NCI-H2081 treated with DMSO at 0.1 percent for 48 hours (cell line): ENCODE results near the gene IRS1.

Source experiments
- DNase-seq: peaks from one replicate; lab custom pipeline; 2025; lab: John Stamatoyannopoulos, UW

Gene IRS1

DNA sequence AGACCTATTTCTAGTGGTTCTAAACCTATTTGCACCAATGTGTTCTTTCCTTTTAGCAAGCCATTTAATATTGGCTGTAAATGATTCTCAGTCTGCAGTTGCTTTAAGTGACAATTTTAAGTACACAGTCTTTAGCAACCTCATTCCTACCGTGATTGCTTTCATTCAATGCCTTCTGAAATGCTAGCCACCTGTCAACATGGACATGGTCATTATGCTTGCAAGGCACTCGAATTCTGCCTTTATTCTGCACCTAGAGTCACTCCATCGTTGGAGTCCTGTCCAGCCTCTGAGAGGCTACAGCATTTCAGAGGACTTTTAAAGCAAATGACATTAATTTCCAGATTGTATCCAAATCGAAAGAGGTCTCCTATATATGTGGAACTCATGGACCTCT is 115.1 kb downstream of the IRS1 start:
- no peak for DNase-seq

DNA sequence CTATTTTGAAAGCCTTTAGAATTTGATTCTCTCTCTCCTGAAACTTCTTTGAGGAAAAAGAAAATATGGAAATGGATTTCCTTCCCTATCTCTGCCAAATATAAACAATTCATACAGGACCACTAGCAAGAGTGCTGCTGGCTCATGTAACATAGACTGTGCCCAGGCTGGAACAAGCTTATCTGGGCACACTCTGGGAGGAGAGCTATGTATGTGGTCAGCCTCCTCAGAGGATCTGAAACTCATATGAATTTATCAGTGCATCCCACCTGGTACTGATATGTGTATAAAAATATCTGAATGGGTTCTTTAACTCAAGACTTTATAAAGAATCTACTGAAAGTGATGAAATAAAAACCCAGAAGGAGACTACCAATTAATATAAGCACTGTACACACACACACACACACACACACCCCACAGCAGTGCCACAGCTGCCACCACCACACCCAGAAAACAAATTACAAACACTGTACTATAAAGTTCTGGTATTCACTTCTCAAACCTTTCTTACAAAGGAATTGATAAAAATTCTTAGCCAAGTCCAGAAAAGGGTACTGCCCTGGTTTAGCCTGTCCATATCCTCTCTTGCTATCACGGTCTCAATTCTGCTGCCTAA is 115.6 kb downstream of the IRS1 start:
- no peak for DNase-seq

DNA sequence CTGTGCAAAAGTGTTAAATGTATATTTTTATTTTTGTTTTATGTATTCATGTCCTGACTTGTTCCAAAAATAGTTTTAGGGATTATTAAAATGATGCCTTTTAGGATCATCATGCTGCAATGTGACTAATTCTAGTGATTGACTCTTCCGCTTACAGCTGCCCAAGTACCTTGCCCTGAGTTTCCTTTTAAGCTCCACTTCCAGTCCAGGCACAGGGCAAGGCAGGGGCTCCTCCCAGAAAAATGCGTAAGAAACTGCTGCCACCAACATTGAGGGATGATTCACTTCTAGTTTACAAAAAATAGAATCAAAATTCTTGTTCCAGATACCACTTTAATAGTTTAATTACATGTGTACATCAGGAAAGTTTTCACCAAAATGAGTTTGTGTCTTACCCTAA is 116.4 kb downstream of the IRS1 start:
- no peak for DNase-seq
